KBM-7 (cell line): Measurements from ENCODE around the gene FATE1.
A peak's percentile ranks its signal among the peaks of the same experiment; 100 is the strongest.

Experiments
- DNase-seq: peaks from one replicate; pipeline ENCODE4 v3.0.0-alpha.2; 2015
- in situ Hi-C: fragments of 300-500 bp; cut with MboI; formaldehyde crosslinking; loops from 2 replicates; pipeline ENCODE4 v1.14.3; 2020; ENCODE audit warnings: low sequenced_read_pairs, low pct_unique_long_range_greater_than_20kb, mixed read lengths

FATE1 gene

DNA sequence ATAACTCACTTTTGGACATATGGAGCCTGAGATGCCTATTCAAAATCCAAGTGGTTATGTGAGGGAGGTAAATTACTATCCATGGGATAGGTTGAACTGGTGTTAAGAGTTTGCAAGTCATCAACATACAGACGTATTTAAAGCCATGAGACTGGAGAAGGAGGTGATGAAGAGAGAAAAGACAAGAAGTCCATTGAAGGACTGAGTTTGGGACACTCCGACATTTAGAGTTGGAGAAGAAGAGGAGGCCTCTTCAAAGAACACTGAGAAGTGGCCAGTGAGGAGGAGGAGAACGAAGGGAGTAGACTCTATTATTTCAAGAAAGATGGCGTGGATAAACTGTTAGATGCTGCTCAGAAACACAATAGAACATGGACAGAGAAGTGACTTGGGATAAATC lies 18.6 kb downstream of the FATE1 start, which contains the start of gene CNGA2:
Gene CNGA2 (plus strand): TSS at position 301 of the 400 bp plus-strand sequence. CDS start 3,738 bp downstream, outside the sequence.
- DNase-seq = no peak
- in situ Hi-C loops = no loop called here

DNA sequence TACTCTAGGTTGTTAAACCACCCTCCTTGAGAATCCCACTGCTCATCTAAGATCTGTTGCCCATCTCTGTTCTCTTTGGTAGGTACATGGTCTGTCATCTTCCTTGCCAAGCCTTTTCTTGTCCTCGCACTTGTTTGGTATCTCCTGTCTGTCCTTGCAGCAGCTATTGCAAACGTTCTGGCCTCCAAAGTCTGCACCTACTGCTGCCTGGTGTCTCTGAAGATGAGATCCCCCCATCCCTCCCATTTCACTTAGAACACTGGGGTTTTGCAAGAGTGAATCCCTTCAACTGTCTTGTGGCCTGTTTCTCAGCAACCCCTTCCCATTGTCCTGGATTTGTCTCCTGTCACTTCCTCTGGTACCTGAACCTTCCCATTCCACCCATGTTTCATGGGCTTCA lies 19.4 kb downstream of the FATE1 start:
- DNase-seq = no peak
- in situ Hi-C loops = no loop called here

DNA sequence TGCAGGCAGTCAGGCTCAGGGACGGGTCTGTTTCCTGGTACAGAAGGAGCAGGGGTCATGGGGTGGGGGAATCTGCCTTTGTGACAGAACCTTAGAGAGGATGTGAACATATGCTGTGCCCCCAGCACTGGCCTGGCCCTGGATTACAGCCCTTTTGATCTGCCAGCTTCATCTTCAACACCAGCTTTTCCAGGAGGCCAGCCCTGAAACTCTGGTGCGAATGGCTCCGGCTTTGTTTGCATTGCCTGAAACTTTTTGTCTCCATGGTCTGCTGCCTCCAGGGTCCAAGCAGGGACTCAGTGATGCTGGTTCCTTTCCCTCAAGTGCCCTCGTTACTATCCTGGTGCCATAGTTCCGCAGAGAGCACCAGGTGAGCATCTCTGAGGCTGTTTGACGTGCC lies 20.9 kb downstream of the FATE1 start:
- in situ Hi-C loops = no loop called here
- no peak for DNase-seq

DNA sequence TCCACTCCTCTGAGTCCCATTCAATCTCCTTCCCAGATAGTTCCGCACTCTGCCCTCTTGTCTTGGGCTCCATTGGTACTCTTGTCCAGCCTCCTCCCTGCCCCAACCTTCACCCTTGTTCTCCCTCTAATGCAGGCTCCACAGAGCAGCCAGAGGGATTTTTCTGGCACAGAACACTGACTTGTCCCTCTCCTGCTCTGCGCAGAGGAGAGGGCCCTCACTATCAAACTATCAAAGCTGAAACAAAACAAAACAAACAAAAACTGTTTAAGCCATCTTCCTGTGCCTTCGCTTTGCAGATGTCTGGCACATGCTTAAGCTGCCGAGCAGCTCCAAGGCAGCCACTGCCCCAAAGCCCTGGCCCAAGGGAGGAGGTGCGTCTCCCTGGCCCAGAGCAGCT lies 21.7 kb downstream of the FATE1 start:
- DNase-seq = no peak
- in situ Hi-C loops = no loop called here

DNA sequence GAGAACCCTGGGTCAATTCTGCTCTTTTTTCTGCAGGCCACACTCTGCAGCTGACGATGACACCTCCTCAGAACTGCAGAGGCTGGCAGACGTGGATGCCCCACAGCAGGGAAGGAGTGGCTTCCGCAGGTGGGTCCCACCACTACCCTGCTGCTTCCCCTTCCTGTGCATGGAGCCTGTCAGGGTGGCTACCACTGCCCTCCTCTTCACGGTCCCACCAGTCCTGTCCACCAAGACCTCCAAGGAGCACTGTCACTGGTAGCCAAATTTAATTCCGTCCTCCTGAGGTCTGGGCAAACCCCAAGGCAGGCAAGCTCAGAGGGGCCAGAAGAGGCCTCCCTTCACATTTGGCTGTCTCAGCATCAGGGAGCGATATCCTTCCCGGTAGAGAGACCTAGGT lies 22.9 kb downstream of the FATE1 start:
- in situ Hi-C loops = no loop called here
- no peak for DNase-seq

DNA sequence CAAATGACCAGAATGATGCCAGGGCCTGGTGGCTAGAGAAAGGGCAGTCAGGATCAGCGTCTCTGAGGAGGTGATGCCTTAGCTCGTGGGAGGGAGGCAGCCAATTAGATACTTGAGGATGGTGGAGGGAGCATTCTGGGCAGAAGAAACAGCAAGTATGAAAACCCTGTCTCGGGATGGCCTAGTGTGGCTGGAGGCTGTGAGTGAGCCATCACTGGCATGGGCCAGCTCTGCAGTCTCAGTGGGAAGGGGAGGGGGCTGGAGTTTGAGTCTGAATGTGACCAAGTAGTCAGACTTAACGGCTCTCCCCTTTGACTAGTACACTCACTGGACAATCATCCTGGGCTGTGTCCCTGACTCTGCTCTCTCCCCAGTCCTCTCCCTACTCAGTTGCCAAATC lies 25.8 kb downstream of the FATE1 start:
- in situ Hi-C loops = no loop called here
- DNase-seq = no peak

DNA sequence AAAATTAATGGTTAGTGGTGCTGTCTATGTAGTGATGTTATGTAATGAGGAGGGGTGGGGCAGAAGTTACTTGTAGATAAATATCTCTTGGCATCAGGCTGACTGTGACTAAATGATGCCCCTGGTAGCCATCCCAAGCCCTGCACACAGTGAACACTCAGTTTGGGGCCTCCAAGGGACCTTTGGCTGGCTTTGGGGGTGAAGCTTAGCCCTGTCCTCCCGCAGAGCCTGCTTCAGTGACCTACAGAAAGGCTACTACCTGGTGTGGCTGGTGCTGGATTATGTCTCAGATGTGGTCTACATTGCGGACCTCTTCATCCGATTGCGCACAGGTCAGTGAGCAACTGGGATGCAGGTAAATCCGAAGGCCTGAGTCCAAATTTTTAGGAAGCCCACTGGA lies 26.5 kb downstream of the FATE1 start:
- in situ Hi-C loops = no loop called here

DNA sequence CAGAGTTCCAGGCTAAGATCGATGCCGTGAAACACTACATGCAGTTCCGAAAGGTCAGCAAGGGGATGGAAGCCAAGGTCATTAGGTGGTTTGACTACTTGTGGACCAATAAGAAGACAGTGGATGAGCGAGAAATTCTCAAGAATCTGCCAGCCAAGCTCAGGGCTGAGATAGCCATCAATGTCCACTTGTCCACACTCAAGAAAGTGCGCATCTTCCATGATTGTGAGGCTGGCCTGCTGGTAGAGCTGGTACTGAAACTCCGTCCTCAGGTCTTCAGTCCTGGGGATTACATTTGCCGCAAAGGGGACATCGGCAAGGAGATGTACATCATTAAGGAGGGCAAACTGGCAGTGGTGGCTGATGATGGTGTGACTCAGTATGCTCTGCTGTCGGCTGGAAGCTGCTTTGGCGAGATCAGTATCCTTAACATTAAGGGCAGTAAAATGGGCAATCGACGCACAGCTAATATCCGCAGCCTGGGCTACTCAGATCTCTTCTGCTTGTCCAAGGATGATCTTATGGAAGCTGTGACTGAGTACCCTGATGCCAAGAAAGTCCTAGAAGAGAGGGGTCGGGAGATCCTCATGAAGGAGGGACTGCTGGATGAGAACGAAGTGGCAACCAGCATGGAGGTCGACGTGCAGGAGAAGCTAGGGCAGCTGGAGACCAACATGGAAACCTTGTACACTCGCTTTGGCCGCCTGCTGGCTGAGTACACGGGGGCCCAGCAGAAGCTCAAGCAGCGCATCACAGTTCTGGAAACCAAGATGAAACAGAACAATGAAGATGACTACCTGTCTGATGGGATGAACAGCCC lies 28.0 kb downstream of the FATE1 start:
- in situ Hi-C loops = no loop called here
- DNase-seq = no peak

More for the DNA sequence above, 26.5 kb downstream of the FATE1 start:
- no peak for DNase-seq

DNA sequence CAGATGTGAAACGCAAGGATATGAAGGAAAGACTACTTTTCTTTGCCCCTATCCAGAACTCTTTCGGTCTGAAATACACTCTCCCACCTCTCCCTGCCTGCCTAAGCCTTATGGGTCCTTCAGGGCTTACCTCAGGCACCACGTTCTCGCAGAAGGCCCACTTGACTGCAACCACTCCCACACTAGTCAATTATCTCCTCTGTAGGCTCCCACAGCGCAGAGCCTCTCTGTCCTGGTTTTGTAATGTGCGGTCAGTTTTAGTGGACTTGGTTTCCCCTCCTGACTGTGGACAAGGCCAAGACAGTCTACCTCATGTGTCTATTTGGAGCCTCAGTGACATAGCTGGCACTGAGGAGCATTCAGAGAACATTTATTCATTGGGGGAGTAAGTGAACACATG lies 29.8 kb downstream of the FATE1 start:
- DNase-seq = no peak
- in situ Hi-C loops = no loop called here

DNA sequence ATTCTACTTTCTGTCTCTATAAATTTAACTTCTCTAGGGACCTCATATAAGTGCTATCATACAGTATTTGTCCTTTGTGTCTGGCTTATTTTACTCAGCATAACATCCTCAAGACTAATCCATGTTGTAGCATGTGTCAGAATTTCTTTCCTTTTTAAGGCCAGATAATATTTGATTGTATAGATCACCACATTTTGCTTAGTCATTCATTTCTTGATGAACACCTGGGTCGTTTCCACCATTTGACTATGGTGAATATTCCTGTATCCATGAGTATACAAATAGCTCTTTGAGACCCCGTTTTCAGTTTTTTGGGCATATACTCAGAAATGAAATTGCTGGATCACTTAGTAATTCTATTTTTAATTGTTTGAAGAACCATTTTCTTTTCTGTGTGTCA lies 30.7 kb downstream of the FATE1 start:
- in situ Hi-C loops = no loop called here
- DNase-seq = no peak

DNA sequence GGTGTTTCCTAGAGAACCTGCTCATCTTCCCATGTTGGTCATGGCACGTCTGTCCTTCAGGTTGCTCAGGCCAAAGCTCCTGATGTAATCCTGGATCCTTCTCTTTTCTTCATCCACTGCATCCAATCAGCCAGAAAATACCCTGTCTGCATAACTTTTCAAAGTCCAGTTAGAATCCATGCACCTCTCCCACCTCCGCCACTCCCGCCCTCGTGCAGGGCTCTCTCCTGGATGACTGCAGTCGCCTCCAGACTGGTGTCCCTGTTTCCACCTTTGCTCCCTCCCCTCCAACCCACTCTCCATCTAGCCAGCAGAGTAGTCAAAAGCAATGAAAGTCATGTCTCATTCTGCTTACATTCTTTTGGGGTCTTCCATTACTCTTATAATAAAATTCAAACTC lies 34.7 kb downstream of the FATE1 start:
- no peak for DNase-seq
- in situ Hi-C loops = loop anchor here (25.0 kb wide), 1 partner anchor 887 kb away; the partner anchor contains the start of gene GABRQ

DNA sequence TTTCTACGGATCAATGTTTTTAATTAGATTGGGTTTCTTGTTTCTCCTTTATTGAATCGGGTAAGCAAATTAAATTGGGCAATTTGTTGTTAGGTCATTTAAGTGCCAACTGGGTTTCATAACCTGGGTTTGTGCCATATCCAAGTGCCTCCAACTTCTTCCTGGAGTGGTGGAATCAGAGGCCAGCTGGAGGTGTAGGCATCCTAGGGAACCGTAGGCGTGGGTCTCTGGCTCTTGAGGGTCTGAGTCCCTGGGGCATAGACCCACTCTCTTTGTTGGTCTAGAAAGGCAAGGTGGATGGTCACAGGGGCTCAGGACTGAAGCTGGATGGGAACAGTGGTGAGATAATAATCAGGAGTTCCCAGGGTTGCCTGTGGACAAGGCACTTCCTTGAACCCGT lies 37.0 kb downstream of the FATE1 start:
- in situ Hi-C loops = loop anchor here (25.0 kb wide), 1 partner anchor 884 kb away; the partner anchor contains the start of gene GABRQ
- no peak for DNase-seq

DNA sequence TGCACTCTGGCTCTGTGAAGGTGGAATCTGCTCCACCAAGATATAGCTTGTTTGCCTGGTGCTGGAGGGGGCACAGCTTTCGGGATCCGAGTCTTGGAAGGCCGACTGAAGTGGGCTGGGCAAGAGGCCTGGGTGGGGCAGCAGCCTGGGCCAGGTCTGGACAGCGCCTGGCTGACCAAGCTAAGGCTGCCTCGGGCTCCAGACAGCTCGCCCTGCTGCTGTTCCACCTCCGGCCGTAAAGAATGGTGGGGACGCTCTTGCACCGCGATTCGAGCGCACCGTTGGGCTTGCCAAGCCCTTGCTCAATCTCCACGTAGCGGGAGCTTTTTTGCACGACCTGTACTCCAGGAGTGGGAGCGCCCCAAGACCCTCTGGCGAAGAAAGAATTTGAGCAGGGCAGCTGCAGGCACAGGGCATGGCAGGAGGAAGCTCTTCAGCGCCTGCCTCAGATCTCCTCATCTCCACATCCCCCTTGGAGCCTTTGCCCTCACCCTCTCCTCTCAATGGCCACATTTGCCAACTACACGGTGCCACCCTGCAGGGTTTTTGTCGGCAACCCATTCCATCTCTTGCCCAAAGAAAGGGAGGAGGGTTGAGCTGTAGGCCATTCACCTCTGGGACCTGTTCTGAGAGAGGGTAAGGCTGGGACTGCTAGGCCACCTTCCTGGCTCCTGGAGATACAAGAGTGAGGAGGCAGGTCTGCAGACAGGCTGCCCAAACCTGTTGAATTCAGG lies 37.6 kb downstream of the FATE1 start:
- in situ Hi-C loops = loop anchor here (25.0 kb wide), 1 partner anchor 884 kb away; the partner anchor contains the start of gene GABRQ
- DNase-seq = peak; percentile 51

DNA sequence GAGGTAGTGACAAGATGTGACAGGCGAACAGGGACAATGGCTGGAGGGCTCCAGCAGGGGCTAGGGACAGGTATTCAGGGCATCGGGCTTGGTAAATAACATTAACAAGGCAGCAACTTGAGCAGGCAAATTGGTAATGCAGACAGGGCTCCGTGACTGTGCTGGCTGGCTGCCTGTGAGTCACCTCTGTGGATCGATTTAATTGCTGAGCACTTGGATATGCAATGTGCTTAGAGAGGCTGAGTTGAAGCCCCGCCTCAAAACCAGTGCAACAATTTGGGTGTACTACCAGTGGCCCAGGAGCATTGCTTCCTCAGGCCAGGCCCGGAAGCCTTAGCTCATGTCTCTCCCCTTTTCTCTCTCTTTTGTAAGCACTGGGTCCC lies 38.2 kb downstream of the FATE1 start:
- in situ Hi-C loops = loop anchor here (25.0 kb wide), 1 partner anchor 883 kb away; the partner anchor contains the start of gene GABRQ
- no peak for DNase-seq

DNA sequence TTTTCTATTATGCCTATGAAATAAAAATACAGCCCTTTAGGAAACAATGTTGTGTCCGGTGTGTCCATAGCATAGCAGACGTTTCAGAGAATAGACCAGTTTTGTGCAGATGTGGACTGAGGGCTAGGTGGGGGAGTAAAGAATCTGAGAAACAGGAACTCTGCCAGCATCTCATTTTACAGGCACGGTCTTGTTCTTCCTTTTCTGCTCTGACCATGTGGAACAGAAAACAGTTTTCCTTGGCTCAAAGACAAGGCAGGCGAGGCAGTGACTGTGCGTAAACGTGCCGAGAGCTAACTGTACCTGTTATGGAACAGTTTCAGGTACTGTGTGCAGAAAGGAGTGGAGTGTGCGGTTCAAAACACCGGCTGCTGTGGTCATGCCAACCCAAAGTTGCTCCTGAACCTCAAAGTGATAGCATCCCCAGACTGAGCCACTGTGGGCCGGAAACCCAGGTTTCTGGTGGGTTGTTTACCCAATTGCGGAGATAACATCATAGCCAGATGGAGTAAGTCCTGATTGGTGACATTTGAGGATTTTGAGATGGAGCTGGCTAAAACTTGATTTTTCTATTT lies 38.9 kb downstream of the FATE1 start:
- no peak for DNase-seq

DNA sequence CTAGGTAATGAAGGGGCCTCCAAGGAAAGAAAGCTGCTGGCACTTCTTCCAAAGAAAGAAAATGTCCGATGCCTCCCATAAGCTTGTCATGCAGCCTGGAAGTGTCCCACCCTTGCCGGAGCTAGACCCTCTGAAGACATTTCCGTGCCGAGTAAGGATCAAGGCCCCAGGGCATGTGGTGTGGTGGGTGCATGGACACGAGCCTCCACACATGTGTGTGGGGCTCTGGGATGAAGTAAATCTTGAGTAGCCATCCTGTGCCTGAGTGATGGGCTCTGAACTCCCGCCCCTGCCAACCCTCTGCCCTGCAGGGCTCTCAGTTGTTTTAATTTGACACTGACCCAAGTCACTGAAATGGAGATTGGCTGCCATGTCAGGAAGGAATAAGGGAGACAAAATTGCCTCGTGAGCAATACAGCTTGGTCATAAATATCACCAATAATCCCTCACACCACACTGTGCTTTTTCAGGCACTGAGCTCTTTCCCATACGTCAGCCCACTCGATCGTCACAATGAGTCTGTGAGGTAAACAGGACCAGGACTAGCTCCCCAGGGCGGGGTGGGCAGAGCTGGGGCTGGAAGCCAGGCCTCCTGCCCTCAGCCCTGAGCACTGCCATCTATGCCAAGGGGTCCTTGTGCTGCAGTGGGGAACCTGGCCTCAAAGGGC lies 43.3 kb downstream of the FATE1 start:
- no peak for DNase-seq
- in situ Hi-C loops = loop anchor here (25.0 kb wide), 1 partner anchor 878 kb away; the partner anchor contains the start of gene GABRQ

More for the DNA sequence above, 38.9 kb downstream of the FATE1 start:
- in situ Hi-C loops = loop anchor here (25.0 kb wide), 1 partner anchor 883 kb away; the partner anchor contains the start of gene GABRQ

DNA sequence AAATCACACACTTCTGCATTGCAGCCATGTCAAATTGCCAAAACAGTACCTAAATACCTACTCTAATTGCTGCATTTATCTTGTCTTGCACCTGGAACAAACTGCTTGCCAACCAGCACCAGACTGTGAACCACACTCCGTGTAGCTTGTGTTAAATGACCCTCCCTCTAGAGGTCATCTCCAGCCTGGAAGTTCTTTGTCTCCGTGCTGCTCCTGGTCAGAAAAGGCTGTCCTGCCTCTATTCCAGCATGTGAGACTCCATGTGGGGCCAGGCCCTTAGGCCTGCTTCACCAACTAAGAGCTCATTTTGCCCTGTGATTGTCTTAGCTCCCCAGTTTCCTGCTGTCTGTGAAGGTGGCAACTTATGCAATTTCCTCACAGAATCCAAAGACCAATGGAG lies 47.0 kb downstream of the FATE1 start:
- DNase-seq = no peak
- in situ Hi-C loops = loop anchor here (25.0 kb wide), 1 partner anchor 874 kb away; the partner anchor contains the start of gene GABRQ

DNA sequence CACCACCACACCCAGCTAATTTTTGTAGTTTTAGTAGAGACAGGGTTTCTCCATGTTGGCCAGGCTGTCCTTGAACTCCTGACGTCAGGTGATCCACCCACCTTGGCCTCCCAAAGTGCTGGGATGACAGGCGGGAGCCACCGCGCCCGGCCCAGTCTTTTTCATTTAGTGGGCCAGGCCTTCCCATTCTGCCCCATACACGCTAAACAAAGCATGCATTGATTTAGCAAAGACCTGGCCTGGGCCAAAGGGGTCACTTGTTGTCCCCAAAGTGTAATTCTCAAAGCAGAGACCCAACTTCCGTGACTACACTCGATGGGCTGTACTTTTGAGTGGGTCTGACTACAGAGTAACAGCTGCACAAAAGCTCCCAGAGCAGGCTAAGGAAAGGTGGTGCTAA lies 47.9 kb downstream of the FATE1 start:
- in situ Hi-C loops = loop anchor here (25.0 kb wide), 1 partner anchor 874 kb away; the partner anchor contains the start of gene GABRQ
- no peak for DNase-seq

DNA sequence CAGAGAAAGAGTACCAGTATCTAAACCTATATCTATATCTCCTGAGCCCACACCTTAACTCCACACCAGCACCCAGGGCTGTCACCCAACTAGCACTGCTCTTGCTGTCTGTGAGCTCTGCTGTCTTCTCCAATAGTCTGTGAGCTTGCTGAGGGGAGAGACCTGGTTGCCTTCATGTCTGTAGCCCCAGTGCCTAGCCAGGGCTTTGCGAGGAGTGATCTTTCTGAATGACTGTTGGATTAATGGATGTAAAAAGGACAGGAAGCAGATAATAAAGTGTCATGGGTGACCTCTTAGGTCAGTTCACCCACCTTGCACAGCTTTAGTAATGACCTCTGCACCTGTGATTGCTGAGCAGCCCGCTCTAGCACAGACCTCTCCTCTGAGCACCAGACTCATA lies 49.2 kb downstream of the FATE1 start:
- in situ Hi-C loops = loop anchor here (25.0 kb wide), 1 partner anchor 872 kb away; the partner anchor contains the start of gene GABRQ
- DNase-seq = no peak
